Measurements from ENCODE around the gene NRAP.

The NRAP gene

DNA sequence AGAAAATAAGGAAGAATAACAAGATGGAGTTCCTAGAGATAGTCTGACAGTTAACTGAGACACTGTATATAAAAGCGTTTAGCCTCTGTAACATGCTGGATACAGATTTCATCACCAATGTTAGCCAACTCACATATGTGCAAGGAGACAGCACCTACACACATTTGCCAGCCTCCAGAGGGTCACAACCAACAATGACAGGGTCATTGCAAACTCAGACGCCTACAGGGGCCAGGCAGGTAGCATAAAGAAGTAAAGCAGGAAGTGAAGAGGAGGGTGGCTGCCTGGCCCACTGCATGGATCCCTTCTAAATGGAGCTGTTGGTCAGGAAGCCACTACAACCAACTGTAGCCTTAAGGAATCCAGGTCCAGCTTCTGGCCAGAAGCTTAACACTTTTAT, 50.4 kb downstream of the NRAP start:
- in situ Hi-C loops (cut with MboI; ENCODE audit: low sequenced_read_pairs), result no loop called here

DNA sequence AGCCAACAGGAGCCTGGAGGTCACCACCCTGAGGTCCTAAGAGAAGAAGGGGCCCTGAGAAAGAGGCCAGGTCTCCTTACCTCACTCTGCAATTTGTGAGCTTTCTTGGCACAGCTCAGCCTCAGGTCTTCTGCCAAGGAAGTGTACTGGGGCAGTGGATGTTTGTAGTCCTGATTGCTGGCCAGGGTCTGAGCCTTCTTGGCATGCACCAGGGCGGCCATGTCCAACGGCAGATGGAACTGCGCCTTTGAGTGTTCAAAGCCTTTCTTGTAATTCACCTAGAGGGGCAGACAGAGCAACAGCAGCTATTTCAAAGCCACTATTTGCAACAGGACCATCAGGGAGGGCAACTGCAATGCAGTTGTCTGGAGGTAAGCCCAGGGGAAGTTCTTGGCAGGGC, 51.7 kb downstream of the NRAP start:
- in situ Hi-C loops (cut with MboI; ENCODE audit: low sequenced_read_pairs), result no loop called here

DNA sequence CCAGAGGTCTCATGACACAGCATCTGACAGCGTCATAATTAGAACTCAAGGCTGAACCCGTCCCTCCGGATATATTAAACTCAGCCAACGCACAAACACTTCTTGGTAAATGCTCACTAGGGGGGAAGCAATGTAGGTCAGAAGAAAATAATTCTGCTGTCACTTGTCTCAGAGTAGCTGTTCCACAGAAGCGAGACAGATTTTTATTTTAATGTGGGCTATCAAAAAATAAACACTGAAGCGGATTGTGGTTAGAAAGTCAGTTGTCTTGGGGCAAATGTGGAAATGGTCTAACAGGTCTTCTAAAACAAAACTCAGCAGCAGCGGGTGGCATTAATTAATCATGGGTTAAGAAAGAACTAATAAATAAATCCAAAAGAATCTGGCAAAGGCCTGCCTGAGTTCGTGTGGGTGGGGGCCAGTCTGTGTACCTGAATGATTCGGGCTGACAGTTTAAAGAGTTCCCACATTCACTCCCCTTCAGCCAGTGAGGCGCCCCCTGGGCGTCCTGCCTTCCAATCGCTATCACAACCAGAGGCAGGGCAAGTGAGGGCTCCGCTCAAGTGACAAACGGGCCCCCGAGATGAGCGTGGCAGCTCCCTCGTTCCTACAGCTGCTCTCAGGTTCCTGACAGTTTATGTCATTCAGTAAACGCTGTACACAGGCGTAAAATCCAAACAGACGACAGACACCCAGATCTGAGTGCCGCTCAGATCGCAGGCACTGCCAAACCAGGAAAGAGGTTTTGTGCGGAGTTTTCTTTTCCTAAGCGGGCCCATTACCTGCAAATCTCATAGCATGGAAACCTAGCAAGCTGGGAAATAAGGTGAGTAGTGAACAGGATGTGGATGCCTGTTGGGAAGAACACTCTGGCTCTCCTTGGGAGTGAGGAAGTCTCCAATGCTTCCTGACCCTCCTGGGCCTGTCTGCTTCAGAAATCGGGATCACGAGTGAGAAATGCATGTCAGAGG, 52.9 kb downstream of the NRAP start:
- in situ Hi-C loops (cut with MboI; ENCODE audit: low sequenced_read_pairs), result no loop called here

DNA sequence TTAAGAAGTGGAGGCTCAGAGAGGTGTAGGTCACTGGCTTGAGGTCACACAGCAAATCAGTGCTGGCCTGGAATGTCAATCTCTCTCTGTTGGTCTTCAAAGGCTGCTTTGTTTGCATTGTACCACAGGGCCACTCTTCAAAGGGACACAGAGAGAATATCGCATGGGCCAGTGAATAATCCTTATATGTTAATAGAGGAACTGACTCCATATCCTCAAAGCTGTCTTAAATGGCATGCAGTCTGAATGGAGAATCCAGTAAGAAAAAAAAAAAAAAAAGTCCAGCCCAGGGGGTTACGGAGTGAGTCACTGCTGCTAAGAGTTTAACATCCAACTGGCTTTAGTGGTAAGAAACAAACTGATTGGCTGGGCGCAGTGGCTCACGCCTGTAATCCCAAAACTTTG, 54.1 kb downstream of the NRAP start:
- in situ Hi-C loops (cut with MboI; ENCODE audit: low sequenced_read_pairs), result no loop called here

DNA sequence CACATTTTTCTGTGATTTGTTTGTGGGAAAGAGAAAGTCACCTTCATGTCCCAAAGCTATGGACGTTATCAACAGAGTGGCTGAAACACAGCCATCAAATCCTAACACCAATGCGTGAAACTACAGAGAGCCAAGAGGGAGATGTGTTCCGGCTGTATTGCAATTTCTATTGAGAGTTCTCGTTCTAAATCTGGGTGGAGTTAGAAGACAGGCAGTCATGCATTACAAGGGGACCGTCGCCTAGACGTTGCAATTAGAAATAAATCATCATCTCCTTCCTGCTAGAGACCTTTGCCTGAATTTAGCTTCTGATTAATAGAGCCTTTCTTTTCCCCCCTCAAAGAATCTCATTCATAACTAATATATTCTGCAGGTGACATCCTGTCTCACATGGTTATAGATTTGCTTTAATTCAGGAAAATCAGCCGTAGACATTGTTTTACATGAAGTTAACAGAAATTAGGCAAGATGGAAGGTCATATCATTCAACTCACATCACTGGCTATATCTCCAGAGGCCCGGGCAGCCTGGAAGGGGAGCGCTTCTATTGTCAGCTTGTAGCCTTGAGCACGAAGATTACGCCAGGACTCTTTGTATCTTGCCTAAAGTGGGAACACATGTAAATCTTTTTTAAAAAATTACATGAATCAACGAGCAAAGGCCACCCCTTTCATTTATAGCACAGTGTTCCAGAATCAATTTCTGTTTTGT, 58.4 kb downstream of the NRAP start:
- in situ Hi-C loops (cut with MboI; ENCODE audit: low sequenced_read_pairs), result no loop called here

DNA sequence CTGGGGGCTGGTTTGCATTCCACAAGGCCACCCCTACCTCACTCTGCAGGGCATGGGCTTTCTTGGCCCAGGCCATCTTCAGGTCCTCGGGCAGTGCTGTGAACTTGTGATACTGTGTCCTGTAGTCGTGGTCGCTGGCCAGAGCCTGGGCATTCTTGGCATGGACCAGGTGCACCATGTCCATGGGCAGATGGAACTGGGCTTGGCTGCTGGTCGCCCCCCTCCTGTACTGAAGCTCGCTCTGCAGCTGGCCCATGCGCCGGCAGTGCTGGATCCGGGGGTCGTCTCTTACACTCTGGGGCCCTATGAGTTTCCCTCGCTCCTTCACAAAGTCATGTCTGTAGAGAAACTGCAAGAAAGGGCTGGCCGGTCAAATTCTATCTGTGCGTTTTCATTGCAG, 59.3 kb downstream of the NRAP start:
- in situ Hi-C loops (cut with MboI; ENCODE audit: low sequenced_read_pairs), result no loop called here

DNA sequence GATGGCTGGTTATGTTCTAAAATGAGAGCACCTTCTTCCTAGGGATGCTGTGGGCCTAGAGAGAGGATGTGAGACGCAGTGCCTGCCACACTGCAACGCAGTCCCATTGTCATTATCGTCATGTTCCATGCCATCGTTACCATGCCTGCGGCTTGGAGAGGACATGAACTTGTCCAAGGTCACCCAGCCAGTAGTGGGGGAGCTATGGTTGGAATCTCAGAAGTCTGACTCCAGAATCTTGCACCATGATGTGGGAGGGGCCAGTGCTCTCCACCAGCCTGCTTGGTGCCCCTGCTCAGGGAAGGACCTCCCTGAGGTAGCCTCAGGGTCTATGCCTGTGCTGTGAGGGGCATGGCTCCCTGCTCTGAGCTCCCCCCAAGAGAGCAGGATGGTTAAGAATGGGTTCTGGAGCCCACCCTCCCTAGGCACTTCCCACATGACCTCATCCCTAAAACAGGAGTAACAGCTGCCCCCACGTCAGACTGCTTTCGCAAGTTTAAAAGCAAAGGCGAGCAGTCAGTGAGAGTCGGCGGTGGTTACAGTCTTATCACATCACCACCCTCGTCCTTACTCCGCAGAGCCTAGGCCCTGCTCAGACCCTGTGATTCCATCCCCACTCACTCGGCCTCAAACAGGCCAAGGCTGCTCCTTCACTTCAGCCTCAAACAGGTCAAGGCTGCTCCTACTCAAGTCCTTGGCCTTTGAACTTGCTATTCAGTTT, 60.6 kb downstream of the NRAP start:
- in situ Hi-C loops (cut with MboI; ENCODE audit: low sequenced_read_pairs), result no loop called here

DNA sequence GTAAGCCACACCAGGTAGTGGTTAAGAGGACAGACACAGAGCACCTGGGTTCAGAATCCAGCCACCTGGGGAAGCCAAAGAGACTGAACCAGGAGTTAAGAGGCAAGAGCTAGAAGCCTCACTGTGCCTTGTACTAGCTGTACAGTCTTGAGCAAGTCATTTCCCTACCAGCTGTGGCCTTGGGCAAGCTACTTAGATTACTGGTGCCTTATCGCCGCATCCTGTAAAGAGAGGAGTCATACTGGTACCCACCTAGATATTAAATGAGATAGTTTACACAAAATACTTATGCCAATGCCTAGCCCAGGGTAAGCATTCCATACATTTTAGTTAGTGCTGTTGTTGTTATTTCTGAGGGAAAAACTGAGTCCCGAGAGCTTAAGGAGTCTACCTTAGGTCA, 63.3 kb downstream of the NRAP start:
- in situ Hi-C loops (cut with MboI; ENCODE audit: low sequenced_read_pairs), result no loop called here

DNA sequence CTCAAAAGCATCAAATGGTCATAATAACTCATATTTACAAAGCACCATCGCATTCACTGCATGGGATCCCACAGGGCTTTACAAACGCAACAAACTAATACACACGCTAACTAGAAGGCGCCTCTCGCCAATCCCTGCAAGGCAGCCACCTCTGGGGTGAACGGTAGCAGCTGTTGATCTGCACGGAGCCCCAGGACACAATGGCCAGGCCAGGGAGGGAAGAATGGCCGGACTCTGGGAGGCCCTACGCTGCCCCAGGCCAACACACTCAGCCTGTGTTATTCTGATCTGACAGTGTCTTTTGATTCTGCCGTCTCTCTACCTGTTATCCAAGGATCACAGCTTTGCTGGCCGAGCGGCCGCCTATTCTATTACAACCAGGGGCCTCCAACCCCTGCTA, 69.2 kb downstream of the NRAP start:
- in situ Hi-C loops (cut with MboI; ENCODE audit: low sequenced_read_pairs), result no loop called here

DNA sequence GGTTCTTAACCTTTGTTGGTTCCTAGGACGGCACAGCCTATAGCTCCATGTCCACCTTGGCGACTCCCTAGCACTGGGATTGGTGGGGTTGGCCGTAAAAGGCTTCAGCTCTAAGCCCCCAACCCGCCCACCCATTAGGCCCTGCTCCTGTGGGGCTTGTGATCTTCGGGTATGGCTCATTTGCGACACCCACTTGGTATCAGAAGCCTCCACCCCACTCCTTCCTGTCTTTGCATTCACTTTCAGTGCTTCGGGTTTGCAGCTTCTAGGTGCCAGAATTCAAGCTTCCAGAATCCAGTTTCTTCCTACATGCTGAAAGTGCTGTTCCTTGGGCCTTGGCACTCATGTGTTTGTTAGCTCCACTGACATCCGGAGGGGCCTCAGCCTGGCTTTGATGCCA, 71.5 kb downstream of the NRAP start:
- in situ Hi-C loops (cut with MboI; ENCODE audit: low sequenced_read_pairs), result no loop called here

DNA sequence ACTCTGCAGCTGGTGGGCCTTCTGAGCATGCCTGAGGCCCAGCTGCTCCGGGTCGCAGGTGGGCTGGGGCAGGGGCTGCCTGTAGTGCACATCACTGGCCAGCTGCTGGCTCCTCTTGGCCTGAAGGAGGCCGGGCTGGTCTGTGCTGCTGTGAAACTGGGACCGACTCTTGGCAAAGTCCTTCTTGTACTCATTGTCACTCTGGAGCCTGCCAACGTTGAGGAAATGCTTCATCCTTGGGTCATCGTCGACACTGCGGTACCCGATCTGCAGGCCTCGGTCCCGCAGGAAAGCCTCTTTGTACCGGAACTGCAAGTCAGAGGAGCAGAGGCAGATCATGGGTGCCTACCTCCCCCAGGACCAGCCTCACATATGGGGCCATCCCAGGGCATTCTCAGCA, 73.3 kb downstream of the NRAP start:
- in situ Hi-C loops (cut with MboI; ENCODE audit: low sequenced_read_pairs), result no loop called here

DNA sequence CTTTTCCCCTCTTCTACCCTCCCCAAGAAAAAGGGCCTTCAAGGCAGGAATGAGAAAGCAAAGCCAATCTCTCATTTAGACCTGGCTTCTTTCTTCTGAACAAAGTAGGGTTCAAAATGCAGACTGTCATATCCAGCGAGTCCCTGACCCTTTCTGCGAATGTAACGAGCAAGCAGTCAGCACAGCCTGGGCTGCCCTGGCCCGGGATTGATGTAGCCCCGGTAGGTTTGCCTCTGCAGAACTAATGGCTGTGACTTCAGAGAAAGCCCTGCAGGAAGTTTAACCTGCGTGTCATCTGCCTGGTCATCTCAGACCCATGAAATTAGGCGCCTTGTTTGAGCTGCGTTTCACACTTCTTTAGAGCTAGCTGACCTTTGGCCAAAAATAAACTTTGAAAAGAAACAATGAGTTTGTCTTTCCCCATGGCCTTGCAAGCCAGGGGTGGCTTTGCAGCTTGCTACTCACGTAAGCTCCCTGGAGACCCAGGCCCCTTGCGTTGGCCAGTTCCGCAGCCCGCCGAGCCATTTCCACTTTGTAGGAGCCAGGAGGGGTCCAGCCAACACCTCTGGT, 74.6 kb downstream of the NRAP start:
- in situ Hi-C loops (cut with MboI; ENCODE audit: low sequenced_read_pairs), result no loop called here

DNA sequence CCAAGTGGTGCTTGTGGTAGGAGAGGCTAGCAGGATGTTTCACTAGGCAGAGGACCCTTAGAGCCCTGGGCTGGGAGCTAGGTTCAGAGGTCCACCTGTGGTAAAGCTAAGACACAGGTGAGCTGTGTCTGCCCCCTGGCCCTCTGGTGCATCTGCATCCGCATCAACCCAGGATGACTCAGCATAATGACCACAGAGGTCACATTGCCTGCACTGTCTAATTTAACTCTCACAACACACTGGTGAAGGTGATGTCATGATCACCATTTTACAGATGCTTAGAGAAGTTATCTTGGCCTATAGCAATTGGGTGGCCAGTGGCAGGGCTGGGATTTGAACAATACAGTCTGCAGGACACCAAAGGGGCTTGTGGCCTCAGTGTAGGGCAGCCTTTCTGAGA, 77.9 kb downstream of the NRAP start:
- in situ Hi-C loops (cut with MboI; ENCODE audit: low sequenced_read_pairs), result no loop called here

DNA sequence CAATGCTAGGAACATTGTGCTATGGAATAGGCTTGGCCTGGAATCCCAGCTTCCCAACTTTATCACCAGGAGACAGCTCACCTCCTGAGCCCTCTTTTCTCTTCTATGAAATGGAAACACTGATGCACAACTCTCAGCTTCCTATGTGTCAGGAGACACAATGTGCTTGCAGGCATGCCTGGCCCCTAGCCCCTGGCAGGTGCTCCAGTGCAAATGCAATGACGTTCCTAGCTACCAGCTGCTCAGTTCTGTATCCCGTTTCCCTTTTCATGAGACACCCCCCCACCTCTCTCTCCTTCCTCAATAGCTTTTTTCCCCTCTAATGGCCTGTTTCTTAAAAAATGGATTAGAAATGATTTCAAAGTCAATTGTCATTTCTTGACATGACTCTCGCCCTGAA, 80.3 kb downstream of the NRAP start:
- in situ Hi-C loops (cut with MboI; ENCODE audit: low sequenced_read_pairs), result no loop called here

DNA sequence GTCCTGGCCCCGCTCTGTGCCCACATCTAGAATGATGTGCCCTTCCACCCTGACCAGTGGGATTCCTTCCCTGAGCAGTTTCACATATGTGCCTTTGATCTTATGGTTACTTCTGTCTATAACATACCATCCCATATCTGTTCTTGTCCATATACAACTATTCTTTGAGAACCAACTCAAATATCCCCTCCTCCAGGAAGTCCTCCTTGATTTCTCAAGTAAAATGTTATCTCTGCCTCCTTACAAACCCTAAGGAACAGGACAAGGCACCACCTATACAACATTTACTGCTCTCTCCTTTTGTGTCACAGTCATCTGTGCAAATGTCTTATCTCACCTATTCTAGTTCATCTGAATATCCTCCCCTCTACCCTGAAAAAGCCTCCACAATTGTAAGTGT, 82.7 kb downstream of the NRAP start:
- in situ Hi-C loops (cut with MboI; ENCODE audit: low sequenced_read_pairs), result no loop called here

DNA sequence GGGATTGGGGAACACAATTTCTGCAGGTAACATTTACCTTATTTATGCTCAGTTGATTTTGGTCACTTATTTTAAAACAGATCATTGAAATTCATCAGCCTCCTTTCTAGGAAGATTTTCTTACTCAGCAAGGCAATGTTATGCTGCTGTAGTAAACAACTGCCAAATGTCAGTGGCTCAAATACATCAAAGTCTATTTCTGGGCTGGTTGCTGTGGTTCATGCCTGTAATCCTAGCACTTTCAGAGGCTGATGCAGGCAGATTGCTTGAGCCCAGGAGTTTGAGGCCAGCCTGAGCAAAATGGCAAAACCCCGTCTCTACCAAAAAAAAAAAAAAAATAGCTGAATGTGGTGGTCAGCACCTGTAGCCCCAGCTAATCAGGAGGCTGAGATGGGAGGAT, 85.1 kb downstream of the NRAP start:
- in situ Hi-C loops (cut with MboI; ENCODE audit: low sequenced_read_pairs), result no loop called here

DNA sequence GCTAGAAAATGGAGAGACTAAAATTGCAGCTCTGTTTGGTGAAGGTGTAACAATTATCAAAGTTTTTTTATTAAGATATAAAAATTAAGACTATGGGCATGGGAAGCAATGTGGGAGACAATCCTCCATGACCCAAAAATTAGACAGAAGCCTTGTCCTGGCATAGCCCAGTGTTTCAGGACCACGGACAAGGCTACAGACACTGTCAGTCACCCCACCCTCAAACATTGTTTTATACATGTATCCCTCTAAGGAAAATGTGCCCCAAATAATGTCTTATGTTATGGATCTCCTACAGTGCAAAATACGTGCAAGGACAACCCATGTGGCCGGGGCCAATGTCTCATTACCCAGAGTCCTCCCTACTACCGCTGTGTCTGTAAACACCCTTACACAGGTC, 87.0 kb downstream of the NRAP start:
- in situ Hi-C loops (cut with MboI; ENCODE audit: low sequenced_read_pairs), result no loop called here

DNA sequence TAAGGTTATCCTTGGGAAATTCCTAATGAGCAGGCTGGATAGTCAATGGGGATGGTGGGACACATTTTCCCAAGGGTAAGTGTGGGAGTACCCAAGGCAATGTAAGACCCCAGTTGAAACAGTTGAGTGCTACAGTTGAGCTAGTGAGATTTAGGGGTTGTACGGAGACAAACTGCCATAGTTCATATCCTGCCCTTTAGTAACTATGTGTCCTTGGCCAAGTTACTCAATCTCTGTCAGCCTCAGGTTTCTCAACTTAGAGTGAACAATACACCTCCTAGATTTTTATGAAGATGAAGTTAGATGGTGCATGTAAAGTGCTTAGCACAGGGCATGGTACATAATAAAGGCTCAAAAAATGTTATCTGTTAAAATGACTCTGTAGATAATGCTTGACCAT, 90.5 kb downstream of the NRAP start:
- in situ Hi-C loops (cut with MboI; ENCODE audit: low sequenced_read_pairs), result no loop called here

DNA sequence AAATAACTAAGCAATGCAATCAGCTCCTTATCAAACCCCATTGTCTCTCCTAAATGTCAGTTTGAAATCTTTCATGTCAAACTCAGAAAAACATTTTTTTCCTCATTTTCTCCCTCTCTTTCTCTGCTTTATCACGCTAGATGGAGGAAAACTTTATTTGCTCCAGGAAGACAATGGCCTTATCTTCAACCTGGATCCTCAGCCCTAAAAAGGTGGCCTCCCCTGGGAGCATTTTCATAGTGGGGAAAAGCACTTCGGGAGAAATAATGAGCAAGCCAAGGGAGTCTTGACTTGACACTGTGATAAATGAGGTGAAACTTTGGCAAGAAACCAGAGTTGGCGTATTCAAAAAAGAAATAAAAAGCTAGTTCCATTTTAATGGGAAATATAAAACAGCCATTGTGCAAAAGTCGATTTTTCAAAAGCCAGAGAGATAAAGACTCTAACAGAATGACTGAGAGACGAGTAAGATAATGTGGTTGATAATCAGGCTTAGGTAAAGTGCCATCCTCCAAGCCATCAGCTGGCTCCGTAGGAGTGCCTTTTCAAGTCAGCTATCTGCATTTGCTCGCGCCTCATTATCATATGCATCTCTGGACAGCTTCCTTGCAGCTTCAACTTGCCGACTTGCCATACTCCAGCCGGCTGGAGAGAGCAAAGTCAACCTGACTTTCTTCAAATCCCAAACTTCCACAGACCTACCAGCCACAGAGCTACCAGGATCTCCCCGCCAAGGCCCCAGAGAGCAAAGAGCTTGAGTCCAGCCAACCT, 91.1 kb downstream of the NRAP start:
- in situ Hi-C loops (cut with MboI; ENCODE audit: low sequenced_read_pairs), result no loop called here

DNA sequence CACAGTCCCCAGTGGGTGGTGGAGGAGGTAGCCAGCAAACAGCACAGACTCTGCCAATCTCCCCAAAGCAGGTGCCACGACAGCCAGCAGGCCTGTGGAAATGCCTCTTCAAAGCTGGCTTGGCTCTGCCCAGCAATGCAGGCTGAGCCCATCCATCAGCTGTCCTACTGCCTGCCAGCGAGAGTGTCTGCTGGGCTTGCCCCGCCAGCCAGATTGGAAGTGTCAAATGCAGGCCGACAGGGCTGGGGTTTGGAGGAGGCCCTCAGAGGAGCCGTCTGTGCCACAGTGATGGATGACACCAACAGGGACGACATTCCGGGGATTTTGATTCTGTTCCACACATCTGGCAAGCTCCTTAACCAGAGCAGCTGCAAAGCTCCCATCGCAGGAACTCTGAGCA, 94.3 kb downstream of the NRAP start:
- in situ Hi-C loops (cut with MboI; ENCODE audit: low sequenced_read_pairs), result no loop called here

DNA sequence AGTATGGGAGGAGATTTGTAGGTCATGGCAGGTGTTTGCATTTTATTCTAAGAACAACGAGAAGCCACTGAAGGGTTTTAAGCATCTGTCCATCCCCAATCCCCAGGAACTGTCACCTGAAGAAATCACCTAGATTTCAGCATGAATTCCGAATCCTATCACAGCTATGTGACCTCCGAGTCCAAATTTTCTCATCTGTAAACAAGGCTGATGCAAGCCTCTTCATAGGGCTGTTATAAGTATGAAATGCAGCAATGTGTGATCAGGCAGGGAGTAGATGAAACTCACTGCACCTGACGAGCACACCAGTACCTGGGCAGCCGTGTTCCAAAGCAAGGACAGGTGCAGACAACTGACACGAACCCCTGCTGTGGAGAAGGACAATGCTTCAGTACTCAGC, 97.0 kb downstream of the NRAP start:
- in situ Hi-C loops (cut with MboI; ENCODE audit: low sequenced_read_pairs), result no loop called here
